Transverse colon (tissue), 4 donors: ENCODE results near the gene PRR33. TPM values are rescaled to one million over a fixed set of nuclear protein-coding genes. Genes with fewer than 3 reads are reported as not detected.

Source experiments
- DNase-seq: peaks from one replicate; pipeline ENCODE4 v3.0.0-alpha.2; 2019
- H3K27ac ChIP-seq, 4 donors: fragments of 200-600 bp; sonication (generic); 2 replicates each; pipeline ENCODE4 v1.5.1; 2016 to 2018; ENCODE audit warnings: inconsistent platforms in 4 of 4
- H3K27me3 ChIP-seq: fragments of 200-600 bp; sonication (generic); 2 replicates; pipeline ENCODE4 v1.5.1; 2017; ENCODE audit warnings: inconsistent platforms
- H3K36me3 ChIP-seq, 4 donors: fragments of 200-600 bp; sonication (generic); 2 replicates each; pipeline ENCODE4 v1.5.1; 2017 to 2019; ENCODE audit warnings: inconsistent platforms in 4 of 4
- H3K4me1 ChIP-seq, 4 donors: fragments of 200-600 bp; sonication (generic); 2 replicates each; pipeline ENCODE4 v1.5.1; 2017 to 2020; ENCODE audit warnings: inconsistent platforms in 4 of 4
- H3K4me3 ChIP-seq, 4 donors: fragments of 200-600 bp; sonication (generic); 1 replicate in 1 of 4; 2 replicates in 3 of 4; pipeline versions ENCODE4 v1.5.1 to v1.6.1; 2017 to 2019; ENCODE audit warnings: inconsistent platforms in 4 of 4
- H3K9me3 ChIP-seq, 2 donors: fragments of 200-600 bp; sonication (generic); 2 replicates each; pipeline ENCODE4 v1.5.1; 2017 to 2019; ENCODE audit warnings: inconsistent platforms in 2 of 2
- CTCF ChIP-seq, 5 experiments: fragments of 200-600 bp in 3 of 5; fragments of 450-650 bp in 2 of 5; sonication (generic) in 3 of 5; IDR thresholded peaks; 1 replicate in 2 of 5; 2 replicates in 3 of 5; pipeline ENCODE4 v1.5.1; 2016 to 2017; ENCODE audit warnings: antibody characterized with exemption in 5 of 5, inconsistent platforms in 3 of 5, mild to moderate bottlenecking in 2 of 5, moderate library complexity in 1 of 5
- EP300 ChIP-seq: sonication (generic); formaldehyde crosslinking; IDR thresholded peaks from one replicate; pipeline ENCODE4 v1.6.1; 2017; ENCODE audit warnings: antibody characterized with exemption, low read depth
- POLR2A ChIP-seq: fragments of 450-650 bp; IDR thresholded peaks from one replicate; pipeline ENCODE4 v1.6.1; 2016; ENCODE audit warnings: antibody characterized with exemption, mild to moderate bottlenecking, moderate library complexity
- POLR2AphosphoS5 ChIP-seq, 3 donors: sonication (generic); formaldehyde crosslinking; IDR thresholded peaks; one replicate each; pipeline ENCODE4 v1.6.1; 2016; ENCODE audit warnings: antibody characterized with exemption in 3 of 3
- WGBS, 2 donors: methylation state at CpG; one replicate each; pipeline ENCODE4 v1.1.5; 2018; ENCODE audit warnings: low coverage in 1 of 2; 5-methylcytosine and 5-hydroxymethylcytosine counted together
- in situ Hi-C, 4 donors: fragments of 200-750 bp; cut with MboI; loops; one replicate each; pipeline versions ENCODE4 v1.15.0 to v1.15.1; 2017; ENCODE audit warnings: low sequenced_read_pairs in 3 of 4, low pct_ligation_motif_present in 1 of 4, low pct_unique_long_range_greater_than_20kb in 1 of 4
- intact Hi-C: fragments of 100-400 bp; cut with DNase I; formaldehyde crosslinking; loops from one replicate; pipeline ENCODE4 v1.15.1; 2023; ENCODE audit warnings: low total_unique reads
- total RNA-seq, 4 donors: library from RNA; depleted of rRNA; stranded (reverse); fragments of >200 nt; gene quantifications; one replicate each; pipeline ENCODE4 v1.1.0, GENCODE V29; 2016

Gene PRR33
- total RNA-seq, 4 donors from 2014 or later = not detected

- no peak overlapping the region for H3K4me3 ChIP-seq
- H3K4me1 ChIP-seq = no peaks in the 10 kb centered on the region
- TF ChIP-seq POLR2AphosphoS5 (IDR thresholded peaks at IDR 0.05) (no peak), POLR2A (no peak), CTCF (IDR thresholded peaks at IDR 0.05) (no peak), EP300 (no peak)
- intact Hi-C loops (no loop called here), in situ Hi-C loops (no loop called here)
- peak overlapping the region in 2 of 4 donors; percentile 14 to 34 for H3K27ac ChIP-seq
- H3K36me3 ChIP-seq = no peaks in the 10 kb centered on the region
- WGBS, 2 donors = 72% methylated on average over 14 of the region's 14 CpGs; no CpG with 5 or more reads in 1 of the 2 donors
- no peak for DNase-seq
- no peaks in the 10 kb centered on the region for H3K27me3 ChIP-seq
- no peaks in the 10 kb centered on the region for H3K9me3 ChIP-seq
These were observed 15.1 kb upstream of the PRR33 start for GRCh38 chr11:1906611-1907423.

- intact Hi-C loops (no loop called here), in situ Hi-C loops (no loop called here)
- H3K4me3 ChIP-seq = no peak overlapping the region
- DNase-seq = no peak
- no peaks in the 10 kb centered on the region for H3K9me3 ChIP-seq
- H3K4me1 ChIP-seq = no peaks in the 10 kb centered on the region
- no peaks in the 10 kb centered on the region for H3K27me3 ChIP-seq
- WGBS, 2 donors = 25 to 26% methylated on average over 2 to 5 of the region's 5 CpGs
- H3K27ac ChIP-seq = peak overlapping the region in 2 of 4 donors; percentile 14 to 34
- TF ChIP-seq EP300 = no peak
- TF ChIP-seq POLR2AphosphoS5 (IDR thresholded peaks at IDR 0.05) = no peak
- TF ChIP-seq POLR2A = no peak
- TF ChIP-seq CTCF (IDR thresholded peaks at IDR 0.05) = no peak
- no peaks in the 10 kb centered on the region for H3K36me3 ChIP-seq
These were observed 14.5 kb upstream of the PRR33 start for GRCh38 chr11:1906181-1906580.

GRCh38 chr11:1899686-1900085, 8.0 kb upstream of the PRR33 start:
- no peak for DNase-seq
- Histone ChIP-seq H3K4me3 (no peak overlapping the region), H3K4me1 (no peaks in the 10 kb centered on the region), H3K27ac (no peak overlapping the region), H3K36me3 (no peaks in the 10 kb centered on the region), H3K9me3 (no peaks in the 10 kb centered on the region), H3K27me3 (peaks cover 7% of the 10 kb centered on the region)
- intact Hi-C loops (loop anchor here (10.0 kb wide), 1 partner anchor 45 kb away; the partner anchor contains the start of gene MRPL23), in situ Hi-C loops (no loop called here)
- WGBS, 2 donors = 66 to 67% methylated on average over 5 of the region's 5 CpGs
- TF ChIP-seq EP300 (no peak), POLR2AphosphoS5 (IDR thresholded peaks at IDR 0.05) (no peak), POLR2A (no peak), CTCF (IDR thresholded peaks at IDR 0.05) (no peak)

GRCh38 chr11:1899090-1899489, 7.4 kb upstream of the PRR33 start:
- no peaks in the 10 kb centered on the region for H3K36me3 ChIP-seq
- WGBS, 2 donors = 67% methylated on average over 4 of the region's 4 CpGs; no CpG with 5 or more reads in 1 of the 2 donors
- in situ Hi-C loops = no loop called here
- no peak for TF ChIP-seq CTCF (IDR thresholded peaks at IDR 0.05)
- TF ChIP-seq POLR2A = no peak
- no peak for TF ChIP-seq EP300
- TF ChIP-seq POLR2AphosphoS5 (IDR thresholded peaks at IDR 0.05) = no peak
- intact Hi-C loops = loop anchor here (10.0 kb wide), 1 partner anchor 46 kb away; the partner anchor contains the start of gene MRPL23
- H3K4me1 ChIP-seq = no peaks in the 10 kb centered on the region
- DNase-seq = no peak
- peaks cover 7% of the 10 kb centered on the region for H3K27me3 ChIP-seq
- H3K4me3 ChIP-seq = no peak overlapping the region
- no peak overlapping the region for H3K27ac ChIP-seq
- no peaks in the 10 kb centered on the region for H3K9me3 ChIP-seq
